GM10266 (cell line): ENCODE measurements around the gene TRERF1.

ENCODE experiments used
- DNase-seq: peaks from one replicate; pipeline ENCODE4 v3.0.0; 2012; ENCODE audit errors: extremely low spot score
- CTCF ChIP-seq: IDR thresholded peaks from 2 replicates; pipeline ENCODE4 v1.5.1; 2012; ENCODE audit warnings: mild to moderate bottlenecking, low read depth; ENCODE audit not compliant: control insufficient read depth, insufficient read depth; ENCODE audit errors: missing control alignments

The TRERF1 gene

DNA sequence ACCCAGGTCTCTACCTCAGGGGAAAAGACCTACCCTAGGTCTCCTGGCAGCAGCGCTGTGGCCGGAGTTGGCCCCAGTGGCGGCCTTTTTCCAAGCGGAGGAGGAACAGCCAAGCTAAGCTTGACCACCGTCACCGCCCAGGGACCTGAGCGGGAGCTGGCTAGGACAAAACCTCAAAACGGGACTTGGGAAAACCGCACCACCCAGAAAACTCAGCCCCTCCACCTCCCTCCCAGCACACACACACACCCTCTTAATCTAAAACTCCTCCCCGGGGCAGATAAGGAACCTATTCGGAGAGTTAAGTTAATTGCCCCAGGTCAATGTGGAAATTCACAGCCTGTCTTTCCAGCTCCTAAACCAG, 2.7 kb upstream of the TRERF1 start:
- DNase-seq, result no peak
- TF ChIP-seq CTCF, result no peak

DNA sequence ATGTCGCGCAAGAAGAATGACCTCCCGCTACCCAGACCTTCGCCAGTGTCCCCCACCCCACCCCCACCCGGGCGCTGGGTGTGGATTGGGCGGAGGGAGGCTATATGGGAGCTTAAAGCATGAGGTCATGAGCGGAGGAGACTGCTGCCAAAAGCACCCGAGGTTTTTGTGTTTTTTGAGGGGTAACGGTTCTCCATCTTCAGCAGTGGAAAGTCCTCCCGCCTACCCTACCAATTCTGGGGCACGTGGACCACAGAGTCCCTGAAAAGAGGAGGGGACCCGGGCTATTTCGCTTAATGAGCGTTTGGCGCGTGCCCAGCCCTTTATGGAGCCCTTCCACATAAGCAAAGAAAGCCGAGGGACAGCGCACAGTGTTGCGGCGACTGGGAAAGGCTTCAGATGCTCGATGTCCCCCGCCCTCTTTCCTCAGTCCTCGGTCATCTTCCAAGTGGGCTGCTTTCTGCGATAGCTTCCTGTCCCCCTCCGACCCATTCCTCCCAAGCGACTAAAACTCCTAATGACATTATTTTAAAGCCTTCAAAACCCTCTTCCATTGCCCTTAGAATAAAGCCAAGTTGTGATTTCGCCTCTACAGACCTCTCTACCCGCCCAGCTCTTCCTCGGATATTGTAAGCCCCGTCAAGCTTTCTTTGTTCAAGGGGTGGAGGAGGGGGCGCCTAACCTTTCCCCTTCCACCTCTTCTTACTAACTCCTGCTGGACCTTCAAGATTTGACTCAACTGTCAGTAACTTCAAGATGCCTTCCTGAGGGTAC, 2.1 kb upstream of the TRERF1 start:
- DNase-seq, result peak; percentile 61
- no peak for TF ChIP-seq CTCF

DNA sequence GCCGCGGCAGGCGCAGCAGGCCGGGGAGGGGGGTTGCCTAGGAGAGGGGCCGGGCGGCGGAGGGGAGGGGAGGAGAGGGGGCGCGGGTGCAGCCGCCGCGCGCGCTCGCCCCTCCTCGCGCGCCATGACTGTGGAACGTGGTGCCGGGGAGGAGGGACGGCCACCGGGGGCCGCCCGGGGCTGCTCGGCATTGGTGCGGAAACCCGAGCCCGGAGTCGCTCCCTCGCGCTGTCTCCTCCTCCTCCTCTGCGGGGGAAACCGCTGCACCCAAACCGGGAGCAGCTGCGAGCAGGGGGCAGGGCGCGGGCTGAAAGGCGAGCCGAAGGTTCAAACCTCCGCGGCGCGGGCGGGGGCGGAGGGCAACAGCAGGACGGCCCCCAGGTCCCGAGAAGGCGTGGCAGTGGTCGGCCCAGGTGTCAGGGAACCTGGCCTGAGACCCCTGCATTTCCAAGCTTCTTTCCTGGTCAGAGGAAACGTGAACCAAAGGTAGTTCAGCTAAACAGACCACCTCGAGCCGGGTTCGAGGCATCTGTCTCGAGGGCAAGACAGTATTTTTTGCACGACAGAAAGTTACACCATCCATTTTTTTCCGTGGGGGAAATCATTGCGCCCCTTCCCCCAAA, 1.4 kb upstream of the TRERF1 start:
- peak; percentile 92 for DNase-seq

DNA sequence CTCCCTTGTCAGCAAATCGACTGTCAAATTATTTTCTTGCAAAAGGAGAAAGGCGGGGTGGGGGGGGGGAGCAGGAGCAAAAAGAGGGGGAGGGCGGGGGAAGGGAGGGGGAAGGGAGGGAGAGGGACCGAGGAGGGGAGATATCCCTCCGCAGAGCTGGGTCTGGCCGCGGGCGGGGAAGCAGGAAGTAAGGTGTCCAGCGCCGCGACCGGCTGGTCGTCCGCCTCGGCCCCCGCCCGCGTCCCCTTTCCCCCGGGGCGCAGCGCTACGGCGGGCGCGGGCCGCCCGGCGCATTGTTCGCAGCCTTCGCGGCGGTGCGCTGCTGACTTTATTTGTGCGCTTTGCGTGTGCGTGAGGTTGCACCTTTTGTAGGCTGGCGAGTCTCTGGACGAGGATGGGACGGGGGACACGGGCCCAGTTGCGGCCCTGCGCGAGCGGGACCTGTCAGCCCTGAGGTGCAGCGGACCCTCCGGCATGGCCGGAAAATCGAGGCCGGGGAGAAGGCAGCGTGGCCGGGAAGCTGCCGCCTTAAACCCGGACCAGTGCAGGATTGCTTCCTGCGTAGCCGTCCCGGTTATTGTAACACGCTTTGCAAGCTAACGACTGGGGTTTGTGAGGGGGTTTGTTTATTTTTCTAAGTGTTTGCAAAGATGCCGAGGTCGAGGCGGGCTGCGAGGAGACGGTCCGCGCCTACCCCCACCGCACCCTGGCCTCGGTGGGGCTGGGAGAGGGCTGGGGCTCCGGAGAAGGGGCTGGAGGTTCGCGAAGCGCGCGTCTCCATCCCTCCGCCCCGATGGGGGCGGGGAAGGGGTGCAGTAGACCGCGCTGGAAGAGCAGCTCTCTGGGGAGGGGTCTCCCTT, 675 bp upstream of the TRERF1 start:
- TF ChIP-seq CTCF, result no peak
- peak; percentile 79 for DNase-seq

More for the DNA sequence above, 1.4 kb upstream of the TRERF1 start:
- TF ChIP-seq CTCF, result peak; percentile 5

DNA sequence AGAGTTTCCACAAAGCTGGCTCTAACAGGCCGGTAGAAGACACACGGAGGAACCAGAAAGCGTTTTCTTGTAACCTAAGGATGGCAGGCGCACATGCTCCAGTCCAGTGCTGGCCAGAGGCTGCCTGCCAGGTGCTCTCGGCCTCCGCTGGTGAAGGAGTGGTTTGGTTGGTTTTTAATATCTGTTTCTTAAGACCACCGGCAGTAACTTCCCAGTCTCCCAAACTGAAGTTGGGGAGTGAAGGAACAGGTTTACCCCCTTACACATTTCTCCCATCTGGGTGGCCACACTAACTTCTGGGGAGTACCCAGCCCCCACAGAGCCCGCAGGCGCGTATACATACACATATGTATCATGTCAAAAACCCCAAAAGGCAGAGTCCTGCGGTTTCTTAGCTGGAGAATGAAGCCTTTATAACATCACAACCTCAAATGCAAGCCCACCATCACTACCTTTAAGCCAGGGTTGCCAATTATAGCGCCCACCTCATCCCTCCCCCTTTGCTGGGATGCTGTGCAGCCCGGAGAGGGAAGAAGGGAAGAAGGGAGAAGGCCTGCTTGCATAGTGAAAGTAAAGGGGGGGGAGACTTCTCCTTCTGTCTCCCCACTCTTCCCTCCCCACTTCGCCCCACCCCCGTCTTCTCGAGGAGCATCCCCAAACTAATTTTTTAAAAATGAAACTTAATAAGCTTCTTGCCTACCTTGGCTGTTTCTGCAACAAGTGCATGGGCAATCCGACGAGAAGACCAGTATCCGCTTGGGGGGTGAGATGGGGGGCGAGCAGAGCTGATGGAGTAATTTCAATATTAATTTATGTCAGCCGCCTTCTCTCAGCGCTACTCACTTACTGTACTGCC, 1.0 kb downstream of the TRERF1 start:
- DNase-seq, result no peak

More for the DNA sequence above, 1.0 kb downstream of the TRERF1 start:
- TF ChIP-seq CTCF, result no peak
